NT2/D1 (cell line): ENCODE data around the gene RETREG3.

Experiments used
- SUZ12 ChIP-seq: IDR thresholded peaks from 2 replicates; pipeline ENCODE4 v1.6.1; 2011; ENCODE audit not compliant: insufficient read length, insufficient read depth; ENCODE audit errors: extremely low read depth
- YY1 ChIP-seq: IDR thresholded peaks from 2 replicates; pipeline ENCODE4 v1.6.1; 2011; ENCODE audit not compliant: insufficient read length, insufficient read depth
- ZNF274 ChIP-seq: IDR thresholded peaks from 2 replicates; pipeline ENCODE4 v1.6.1; 2011; ENCODE audit warnings: mild to moderate bottlenecking, low read depth, low read length

DNA sequence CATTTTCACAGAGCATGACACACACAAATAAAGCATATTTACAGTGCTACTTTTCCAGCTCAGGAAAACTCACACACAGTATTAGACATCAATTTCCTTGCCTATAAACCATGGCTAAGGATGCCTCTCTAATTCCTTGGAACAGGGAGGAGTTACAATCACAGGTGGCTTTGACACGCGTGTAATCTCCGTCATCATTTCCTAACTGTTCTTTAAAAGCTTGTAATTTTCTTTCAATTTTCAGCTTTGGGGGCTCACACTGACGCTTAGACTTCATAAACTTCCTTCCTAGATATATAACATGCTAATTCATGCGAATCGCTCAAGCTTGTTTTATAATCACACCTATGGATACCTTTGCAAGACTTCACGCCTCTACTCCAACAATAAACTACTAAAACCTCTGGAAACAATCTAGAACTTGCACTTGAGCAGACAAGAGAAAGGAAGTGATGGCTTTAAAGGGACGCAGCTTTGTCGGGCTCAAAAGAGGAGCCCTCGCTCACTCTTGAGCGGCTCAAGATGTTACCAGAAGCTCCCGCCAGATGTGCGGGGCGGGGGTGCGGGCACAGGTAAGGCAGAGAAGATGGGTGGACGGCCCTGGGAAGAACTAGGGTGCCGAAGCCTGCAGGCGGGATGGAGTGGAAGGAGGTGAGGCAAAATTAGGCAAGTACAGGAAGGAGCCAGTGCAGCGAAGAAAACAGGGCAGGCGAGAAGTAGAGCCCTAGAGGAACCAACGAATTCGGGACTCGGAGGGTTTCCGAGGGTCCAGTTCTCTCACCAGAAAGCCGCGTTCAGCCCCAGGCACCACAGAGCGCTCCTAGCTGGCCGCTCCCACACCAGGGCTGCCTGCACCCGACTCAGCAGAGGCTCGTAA, 631 bp downstream of the RETREG3 start:
- no peak for TF ChIP-seq YY1
- TF ChIP-seq ZNF274: no peak
- TF ChIP-seq SUZ12: no peak
